NCI-H82 treated with DMSO at 0.1 percent for 48 hours (cell line): ENCODE measurements around the gene PEX5L.
"Not testable (repeated sequence)": the region's sequence is repeated elsewhere in the genome, so short reads cannot be mapped to it uniquely, and the experiment has no call there.

ENCODE experiments used
- DNase-seq: peaks from one replicate; lab custom pipeline; 2025; ENCODE audit not compliant: unreplicated experiment; lab: John Stamatoyannopoulos, UW

Gene PEX5L

GRCh38 chr3:180017846-180018245 lies 18.9 kb downstream of the PEX5L start:
- DNase-seq: no peak

GRCh38 chr3:180011927-180012326 lies 24.8 kb downstream of the PEX5L start:
- peak; percentile 100 for DNase-seq

- not testable (repeated sequence) for DNase-seq
These were observed 28.4 kb downstream of the PEX5L start for GRCh38 chr3:180008318-180008717.

GRCh38 chr3:180004542-180004941 lies 32.2 kb downstream of the PEX5L start:
- no peak for DNase-seq

- no peak for DNase-seq
These were observed 34.7 kb downstream of the PEX5L start for GRCh38 chr3:180002006-180002405.

GRCh38 chr3:180000500-180000899 lies 36.2 kb downstream of the PEX5L start:
- no peak for DNase-seq

GRCh38 chr3:179995406-179995805 lies 41.3 kb downstream of the PEX5L start:
- DNase-seq: no peak

GRCh38 chr3:179991883-179992282 lies 44.9 kb downstream of the PEX5L start:
- DNase-seq: no peak

- no peak for DNase-seq
These were observed 45.6 kb downstream of the PEX5L start for GRCh38 chr3:179991104-179991503.

- no peak for DNase-seq
These were observed 55.1 kb downstream of the PEX5L start for GRCh38 chr3:179981646-179982045.

GRCh38 chr3:179977356-179977755 lies 59.4 kb downstream of the PEX5L start:
- no peak for DNase-seq

- DNase-seq: peak; percentile 99
These were observed 62.8 kb downstream of the PEX5L start for GRCh38 chr3:179973931-179974361.

- peak; percentile 58 for DNase-seq
These were observed 63.8 kb downstream of the PEX5L start for GRCh38 chr3:179972881-179973423.

GRCh38 chr3:179971280-179971679 lies 65.5 kb downstream of the PEX5L start:
- peak; percentile 96 for DNase-seq

- peak; percentile 69 for DNase-seq
These were observed 66.0 kb downstream of the PEX5L start for GRCh38 chr3:179970746-179971145.

- no peak for DNase-seq
These were observed 67.2 kb downstream of the PEX5L start for GRCh38 chr3:179969525-179969924.

GRCh38 chr3:179967622-179968021 lies 69.1 kb downstream of the PEX5L start:
- DNase-seq: no peak

- no peak for DNase-seq
These were observed 71.8 kb downstream of the PEX5L start for GRCh38 chr3:179964890-179965289.

- DNase-seq: no peak
These were observed 73.9 kb downstream of the PEX5L start for GRCh38 chr3:179962629-179963387.

- peak; percentile 84 for DNase-seq
These were observed 75.0 kb downstream of the PEX5L start for GRCh38 chr3:179961703-179962078.

GRCh38 chr3:179961071-179961702 lies 75.5 kb downstream of the PEX5L start:
- no peak for DNase-seq

GRCh38 chr3:179958759-179959158 lies 78.0 kb downstream of the PEX5L start:
- DNase-seq: no peak
